ENCODE results near the gene DOP1B.
A peak's percentile ranks its signal among the peaks of the same experiment; 100 is the strongest.
"Not testable (repeated sequence)": the region's sequence is repeated elsewhere in the genome, so short reads cannot be mapped to it uniquely, and the experiment has no call there.

The DOP1B gene

GRCh38 chr21:36135391-36136102 lies 21.1 kb upstream of the DOP1B start:
- peak overlapping the region; percentile 76 for H3K4me3 ChIP-seq (ENCODE audit: control insufficient read depth, low read depth, low read length)
- no peak for TF ChIP-seq CTCF (IDR thresholded peaks at IDR 0.05; ENCODE audit: control insufficient read depth, insufficient read depth, low read depth, low read length, missing control alignments)
- no peak for DNase-seq (ENCODE audit: low read depth)

- DNase-seq (ENCODE audit: low read depth); H3K4me3 ChIP-seq (ENCODE audit: control insufficient read depth, low read depth, low read length): not testable (repeated sequence)
Observed at GRCh38 chr21:36139791-36140190, 16.8 kb upstream of the DOP1B start.

- TF ChIP-seq CTCF (IDR thresholded peaks at IDR 0.05; ENCODE audit: control insufficient read depth, insufficient read depth, low read depth, low read length, missing control alignments) = peak; percentile 84
- no peak for DNase-seq (ENCODE audit: low read depth)
- H3K4me3 ChIP-seq (ENCODE audit: control insufficient read depth, low read depth, low read length) = no peak overlapping the region
Observed at GRCh38 chr21:36141513-36141925, 15.1 kb upstream of the DOP1B start.

GRCh38 chr21:36144233-36144632 lies 12.4 kb upstream of the DOP1B start:
- not testable (repeated sequence) for H3K4me3 ChIP-seq (ENCODE audit: control insufficient read depth, low read depth, low read length); DNase-seq (ENCODE audit: low read depth)

- no peak for DNase-seq (ENCODE audit: low read depth)
- no peak for TF ChIP-seq CTCF (IDR thresholded peaks at IDR 0.05; ENCODE audit: control insufficient read depth, insufficient read depth, low read depth, low read length, missing control alignments)
- no peak overlapping the region for H3K4me3 ChIP-seq (ENCODE audit: control insufficient read depth, low read depth, low read length)
Observed at GRCh38 chr21:36145259-36145658, 11.4 kb upstream of the DOP1B start.

GRCh38 chr21:36147911-36148310 lies 8.7 kb upstream of the DOP1B start:
- no peak overlapping the region for H3K4me3 ChIP-seq (ENCODE audit: control insufficient read depth, low read depth, low read length)
- TF ChIP-seq CTCF (IDR thresholded peaks at IDR 0.05; ENCODE audit: control insufficient read depth, insufficient read depth, low read depth, low read length, missing control alignments) = no peak
- no peak for DNase-seq (ENCODE audit: low read depth)

- no peak for TF ChIP-seq CTCF (IDR thresholded peaks at IDR 0.05; ENCODE audit: control insufficient read depth, insufficient read depth, low read depth, low read length, missing control alignments)
- no peak for DNase-seq (ENCODE audit: low read depth)
- no peak overlapping the region for H3K4me3 ChIP-seq (ENCODE audit: control insufficient read depth, low read depth, low read length)
Observed at GRCh38 chr21:36148886-36149285, 7.7 kb upstream of the DOP1B start.
